NCI-H128 (cell line): Measurements from ENCODE around the gene MCMBP.
"Not testable (repeated sequence)": the region's sequence is repeated elsewhere in the genome, so short reads cannot be mapped to it uniquely, and the experiment has no call there.

Source experiments
- DNase-seq: peaks from one replicate; lab custom pipeline; 2025; ENCODE audit not compliant: unreplicated experiment; lab: John Stamatoyannopoulos, UW

MCMBP gene

GRCh38 chr10:119830851-119831250 lies 41.8 kb downstream of the MCMBP start:
- DNase-seq, result no peak

- DNase-seq, result no peak
These were observed 43.2 kb downstream of the MCMBP start for GRCh38 chr10:119829429-119829828.

GRCh38 chr10:119827430-119827829 lies 45.2 kb downstream of the MCMBP start:
- no peak for DNase-seq

DNA sequence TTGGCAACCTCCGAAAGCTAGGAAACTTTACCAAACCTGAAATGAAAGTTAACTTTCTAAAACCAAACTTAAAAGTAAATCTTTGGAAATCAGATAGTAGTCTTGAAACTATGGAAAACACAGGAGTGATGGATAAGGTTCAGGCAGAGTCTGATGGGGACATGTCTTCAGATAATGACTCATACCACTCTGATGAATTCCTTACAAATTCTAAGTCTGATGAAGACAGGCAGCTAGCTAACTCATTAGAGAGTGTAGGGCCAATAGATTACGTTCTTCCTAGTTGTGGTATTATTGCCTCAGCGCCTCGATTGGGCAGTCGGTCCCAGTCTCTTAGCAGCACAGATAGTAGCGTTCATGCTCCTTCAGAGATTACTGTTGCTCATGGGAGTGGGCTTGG lies 45.9 kb downstream of the MCMBP start:
- no peak for DNase-seq

- DNase-seq, result no peak
These were observed 48.3 kb downstream of the MCMBP start for GRCh38 chr10:119824299-119824698.

DNA sequence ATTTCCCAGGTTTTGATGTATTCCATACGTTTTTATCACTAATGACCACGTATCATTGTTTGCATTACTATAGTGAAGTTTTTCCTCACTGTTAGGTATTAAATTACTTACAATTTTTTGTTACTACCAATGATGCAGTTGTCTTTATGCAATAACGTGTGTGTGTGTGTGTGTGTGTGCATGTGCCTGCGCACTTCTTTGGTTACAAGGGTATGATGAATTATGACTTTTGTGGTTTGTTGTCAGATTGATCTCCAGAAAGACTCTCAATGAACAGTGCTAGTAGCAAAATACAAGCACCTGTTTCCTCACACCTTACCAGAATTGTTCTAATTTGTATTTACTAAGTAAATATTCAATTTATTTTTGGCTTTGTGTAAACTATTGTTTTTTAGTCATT lies 51.5 kb downstream of the MCMBP start:
- DNase-seq, result no peak

GRCh38 chr10:119818889-119819270 lies 53.8 kb downstream of the MCMBP start:
- no peak for DNase-seq

- DNase-seq, result no peak
These were observed 54.4 kb downstream of the MCMBP start for GRCh38 chr10:119817991-119818888.

- DNase-seq, result no peak
These were observed 57.0 kb downstream of the MCMBP start for GRCh38 chr10:119815671-119816070.

DNA sequence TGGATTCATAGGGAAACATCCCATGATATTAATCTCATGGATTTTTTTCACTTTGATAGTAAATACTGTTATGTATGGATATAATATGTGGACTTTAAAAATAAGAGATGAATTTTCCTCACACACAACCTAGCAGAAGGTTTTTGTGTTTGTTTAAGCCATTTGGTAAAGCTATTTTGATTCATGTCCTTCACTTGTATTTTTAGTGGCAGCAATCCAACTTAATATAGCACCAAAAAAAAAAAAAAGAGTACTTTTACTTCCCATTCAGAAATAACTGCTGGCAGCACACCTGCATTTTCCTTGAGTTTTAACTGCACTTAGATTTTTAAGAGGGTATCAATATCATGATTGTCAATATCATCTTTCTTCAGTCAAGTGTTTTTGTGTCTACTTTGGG lies 60.0 kb downstream of the MCMBP start:
- no peak for DNase-seq

DNA sequence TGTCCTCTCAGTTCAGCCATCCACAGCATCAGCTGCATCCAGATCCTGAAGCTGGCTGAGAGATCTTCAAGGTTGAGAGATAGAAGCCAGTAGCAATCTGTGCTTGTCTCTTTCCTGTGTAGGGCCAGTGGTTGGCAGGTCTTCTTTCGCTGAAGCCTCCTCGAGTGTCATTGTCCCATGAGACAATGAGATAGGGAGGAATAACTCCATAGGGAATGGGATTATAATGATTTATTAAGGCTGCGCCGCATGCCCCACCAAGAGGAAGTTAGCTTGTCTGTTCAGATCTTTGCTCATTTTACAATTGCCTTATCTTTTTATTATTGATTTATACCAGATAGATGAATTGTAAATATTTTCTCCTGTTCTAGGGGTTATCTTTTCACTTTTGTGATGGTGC lies 61.5 kb downstream of the MCMBP start:
- DNase-seq, result no peak

DNA sequence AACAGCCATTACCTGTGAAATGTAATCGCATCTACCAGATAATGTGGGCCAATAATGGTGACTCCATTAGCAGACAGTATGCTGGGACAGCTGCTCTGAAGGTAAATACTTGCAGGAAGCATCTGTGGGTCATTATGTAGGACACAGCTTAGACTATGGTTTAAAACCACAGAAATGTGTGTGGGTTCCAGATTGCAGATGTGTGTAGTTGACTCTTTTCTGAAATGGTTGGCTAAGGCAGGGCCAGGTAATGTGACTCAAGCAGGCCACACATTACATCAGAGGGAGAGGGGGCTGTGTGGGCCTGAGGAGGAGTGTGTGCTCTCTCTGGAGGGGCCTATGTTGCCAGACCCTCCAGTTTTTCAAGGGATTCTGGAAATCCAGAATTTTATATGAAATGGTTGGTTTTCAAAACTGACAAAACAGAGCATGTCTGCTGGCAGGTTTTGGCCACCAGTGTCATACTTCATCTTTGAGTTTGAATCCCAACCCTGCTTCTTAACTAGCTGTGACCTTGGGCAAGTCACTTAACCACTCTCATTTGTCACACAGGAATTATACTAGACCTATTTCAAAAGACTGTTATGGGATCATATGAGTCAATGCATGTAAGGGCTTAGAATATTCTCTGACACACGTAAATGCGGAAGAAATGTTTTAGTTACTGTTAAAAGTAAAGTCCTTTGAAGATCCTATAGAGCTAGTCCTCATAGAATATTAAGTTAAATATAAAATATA lies 64.5 kb downstream of the MCMBP start:
- no peak for DNase-seq

GRCh38 chr10:119806334-119807130 lies 66.1 kb downstream of the MCMBP start:
- DNase-seq, result no peak

GRCh38 chr10:119805702-119806230 lies 66.9 kb downstream of the MCMBP start:
- no peak for DNase-seq

DNA sequence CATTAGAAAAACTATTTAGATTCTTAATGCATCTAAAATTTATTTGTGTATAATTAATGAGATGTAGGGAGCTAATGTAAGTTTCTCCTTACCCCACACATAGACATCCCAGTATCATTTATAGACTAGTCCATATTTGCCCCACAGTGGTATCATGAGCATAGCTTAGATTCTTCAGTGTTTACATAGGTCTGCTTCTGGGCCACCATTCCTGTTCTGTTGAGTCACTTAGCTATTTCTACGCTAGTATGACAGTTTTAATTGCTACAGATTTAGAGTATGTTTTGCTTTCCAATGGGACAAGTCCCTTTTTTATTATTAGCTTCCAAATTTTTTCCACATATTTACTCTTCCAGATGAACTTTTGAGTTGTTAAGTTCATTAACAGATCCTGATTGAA lies 69.4 kb downstream of the MCMBP start:
- no peak for DNase-seq

DNA sequence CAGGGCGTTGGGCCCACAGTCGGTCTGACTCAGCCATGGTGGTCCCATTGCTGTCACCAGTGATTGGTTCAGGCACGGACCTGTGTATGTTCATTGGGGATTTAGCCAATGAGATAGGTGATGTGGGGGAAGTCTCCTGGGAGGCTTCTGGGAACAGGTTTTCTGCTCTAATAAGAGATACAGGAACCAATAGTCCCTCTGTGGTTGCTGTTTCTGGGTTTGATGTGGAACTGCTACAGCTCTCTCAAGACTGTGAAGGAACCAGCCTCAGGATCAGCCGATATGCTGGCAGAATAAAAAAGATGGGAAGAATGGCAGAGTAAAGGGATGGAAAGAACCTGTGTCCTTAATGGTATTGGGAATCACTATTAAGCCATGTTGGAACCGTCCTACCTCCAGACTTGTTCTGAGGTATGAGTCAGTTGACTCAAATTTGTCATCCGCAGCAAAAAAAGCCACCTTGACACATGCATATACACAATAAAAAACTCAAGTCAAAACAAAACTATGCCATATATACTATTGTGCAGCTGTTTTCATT lies 70.6 kb downstream of the MCMBP start:
- no peak for DNase-seq

DNA sequence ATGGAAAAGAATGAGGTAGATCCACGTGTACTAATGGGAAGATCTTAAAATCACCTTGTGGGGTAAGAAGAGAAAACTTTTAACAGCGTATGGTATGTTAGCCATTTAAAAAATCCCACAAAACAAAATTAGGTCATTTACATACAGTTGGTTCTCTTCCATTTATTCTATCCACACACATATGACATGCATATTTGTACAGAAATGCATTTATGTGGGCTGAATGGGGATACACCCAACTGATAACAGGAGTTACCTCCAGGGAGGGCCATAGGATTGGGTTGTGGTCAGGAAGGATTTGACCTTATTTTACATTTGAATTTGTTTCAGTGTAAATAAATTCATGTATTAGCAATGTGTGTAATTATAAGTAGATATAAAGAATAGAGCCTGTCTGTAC lies 71.5 kb downstream of the MCMBP start:
- DNase-seq, result no peak

GRCh38 chr10:119796039-119796438 lies 76.6 kb downstream of the MCMBP start:
- no peak for DNase-seq

DNA sequence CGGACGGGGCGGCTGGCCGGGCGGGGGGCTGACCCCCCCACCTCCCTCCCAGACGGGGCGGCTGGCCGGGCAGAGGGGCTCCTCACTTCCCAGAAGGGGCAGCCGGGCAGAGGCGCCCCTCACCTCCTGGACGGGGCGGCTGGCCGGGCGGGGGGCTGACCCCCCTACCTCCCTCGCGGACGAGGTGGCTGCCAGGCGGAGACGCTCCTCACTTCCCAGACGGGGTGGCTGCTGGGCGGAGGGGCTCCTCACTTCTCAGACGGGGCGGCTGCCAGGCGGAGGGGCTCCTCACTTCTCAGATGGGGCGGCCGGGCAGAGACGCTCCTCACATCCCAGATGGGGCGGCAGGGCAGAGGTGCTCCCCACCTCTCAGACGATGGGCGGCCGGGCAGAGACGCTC lies 77.5 kb downstream of the MCMBP start:
- not testable (repeated sequence) for DNase-seq

DNA sequence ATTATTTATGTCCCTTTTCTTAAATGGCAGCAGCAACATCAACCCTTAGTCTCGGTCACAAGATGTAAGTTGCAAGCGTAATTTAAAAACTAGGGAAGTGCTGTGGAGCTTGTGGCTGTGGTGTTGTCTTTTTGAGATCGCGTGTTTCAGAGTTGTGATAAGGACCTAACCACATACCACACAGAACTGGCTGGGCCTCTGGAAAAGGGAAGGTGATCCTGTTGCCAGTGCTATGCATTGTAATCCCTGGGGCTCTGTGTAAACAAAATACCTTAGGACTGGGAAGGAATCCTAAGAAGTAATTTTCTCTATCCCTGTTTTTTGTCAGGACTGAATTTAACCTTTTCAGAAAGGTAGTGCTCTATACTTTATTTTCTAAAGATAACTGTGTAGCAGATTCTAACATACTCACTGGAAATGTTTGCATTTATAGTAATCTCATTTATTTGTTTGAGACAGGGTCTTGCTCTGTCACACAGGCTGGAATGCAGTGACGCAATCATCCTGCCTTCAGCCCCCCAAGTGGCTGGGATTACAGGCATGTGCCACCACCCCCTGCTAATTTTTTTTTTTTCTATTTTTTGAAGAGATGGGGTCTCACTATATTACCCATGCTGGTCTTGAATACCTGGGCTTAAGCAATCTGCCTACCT lies 86.4 kb downstream of the MCMBP start:
- no peak for DNase-seq
